ENCODE results near the gene ADARB1. TPM values are rescaled to one million over a fixed set of nuclear protein-coding genes. Genes with fewer than 3 reads are reported as not detected.

Gene ADARB1
- total RNA-seq, 1 donor from 2014 or later, result 5.1 TPM

DNA sequence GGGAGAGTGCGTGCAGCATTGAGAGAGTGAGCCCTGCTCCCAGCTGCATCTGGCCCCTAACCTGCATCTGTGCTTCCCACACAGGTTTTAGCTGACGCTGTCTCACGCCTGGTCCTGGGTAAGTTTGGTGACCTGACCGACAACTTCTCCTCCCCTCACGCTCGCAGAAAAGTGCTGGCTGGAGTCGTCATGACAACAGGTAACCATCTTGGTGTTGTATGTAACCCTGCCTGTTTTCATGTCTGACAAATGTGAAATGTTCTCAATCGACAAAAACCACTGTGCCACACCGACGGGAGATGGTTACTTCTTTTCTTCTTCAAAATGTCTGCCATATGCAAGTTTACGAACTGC is 105.8 kb downstream of the ADARB1 start:
- Histone ChIP-seq H3K9me3 (ENCODE audit: low read depth) (no peaks in the 10 kb centered on the region), H3K36me3 (no peaks in the 10 kb centered on the region), H3K79me2 (ENCODE audit: low read depth) (no peaks in the 10 kb centered on the region), H3K4me2 (no peak overlapping the region), H3K4me1 (no peaks in the 10 kb centered on the region), H3K9ac (no peak overlapping the region), H3F3A (ENCODE audit: low read depth) (no peaks in the 10 kb centered on the region), H4K20me1 (ENCODE audit: low read depth) (no peaks in the 10 kb centered on the region), H3K27ac (no peak overlapping the region), H2AFZ (replicated peaks) (no peak overlapping the region), H3K27me3 (no peaks in the 10 kb centered on the region), H3K4me3 (no peak overlapping the region)
- Mint-ChIP-seq H3K4me3 (no peak overlapping the region), H3K36me3 (peaks cover 13% of the 10 kb centered on the region), H3K4me1 (peaks cover 18% of the 10 kb centered on the region), H3K27me3 (ENCODE audit: insufficient read depth, low read depth) (no peaks in the 10 kb centered on the region), H3K9me3 (no peaks in the 10 kb centered on the region), H3K27ac (peak overlapping the region; percentile 2)
- DNase-seq (ENCODE audit: low spot score), result no peak
- TF ChIP-seq, protein P1, sequence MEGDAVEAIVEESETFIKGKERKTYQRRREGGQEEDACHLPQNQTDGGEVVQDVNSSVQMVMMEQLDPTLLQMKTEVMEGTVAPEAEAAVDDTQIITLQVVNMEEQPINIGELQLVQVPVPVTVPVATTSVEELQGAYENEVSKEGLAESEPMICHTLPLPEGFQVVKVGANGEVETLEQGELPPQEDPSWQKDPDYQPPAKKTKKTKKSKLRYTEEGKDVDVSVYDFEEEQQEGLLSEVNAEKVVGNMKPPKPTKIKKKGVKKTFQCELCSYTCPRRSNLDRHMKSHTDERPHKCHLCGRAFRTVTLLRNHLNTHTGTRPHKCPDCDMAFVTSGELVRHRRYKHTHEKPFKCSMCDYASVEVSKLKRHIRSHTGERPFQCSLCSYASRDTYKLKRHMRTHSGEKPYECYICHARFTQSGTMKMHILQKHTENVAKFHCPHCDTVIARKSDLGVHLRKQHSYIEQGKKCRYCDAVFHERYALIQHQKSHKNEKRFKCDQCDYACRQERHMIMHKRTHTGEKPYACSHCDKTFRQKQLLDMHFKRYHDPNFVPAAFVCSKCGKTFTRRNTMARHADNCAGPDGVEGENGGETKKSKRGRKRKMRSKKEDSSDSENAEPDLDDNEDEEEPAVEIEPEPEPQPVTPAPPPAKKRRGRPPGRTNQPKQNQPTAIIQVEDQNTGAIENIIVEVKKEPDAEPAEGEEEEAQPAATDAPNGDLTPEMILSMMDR (IDR thresholded peaks at IDR 0.05), result no peak
- TF ChIP-seq EZH2 (IDR thresholded peaks at IDR 0.05) (no peak), EZH2phosphoT487 (IDR thresholded peaks at IDR 0.05) (no peak)

DNA sequence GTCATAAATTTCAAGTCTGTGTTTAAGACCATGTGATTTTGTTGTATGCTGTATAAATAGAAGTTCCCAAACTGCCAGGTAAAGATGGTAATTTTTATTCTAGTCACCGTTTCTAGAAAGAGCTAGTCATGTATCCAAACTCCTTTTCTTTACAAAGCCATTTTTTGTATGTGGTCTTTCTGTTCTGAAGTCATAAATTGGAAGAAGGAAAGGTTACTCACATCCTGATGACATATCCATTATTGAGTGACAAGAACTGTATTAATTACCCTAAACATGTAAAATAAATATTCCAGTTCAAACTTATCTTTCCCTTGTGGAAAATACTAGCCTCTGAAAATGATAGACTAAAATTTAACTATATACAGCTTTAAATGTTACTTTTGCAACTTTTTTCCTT is 108.6 kb downstream of the ADARB1 start:
- H3K4me3 ChIP-seq, result no peak overlapping the region
- H2AFZ ChIP-seq (replicated peaks), result no peak overlapping the region
- no peaks in the 10 kb centered on the region for H3K4me1 ChIP-seq
- Mint-ChIP-seq H3K27ac (no peak overlapping the region), H3K27me3 (ENCODE audit: insufficient read depth, low read depth) (no peaks in the 10 kb centered on the region), H3K9me3 (peaks cover 20% of the 10 kb centered on the region), H3K4me1 (peaks cover 18% of the 10 kb centered on the region), H3K4me3 (no peak overlapping the region), H3K36me3 (peaks cover 30% of the 10 kb centered on the region)
- H4K20me1 ChIP-seq (ENCODE audit: low read depth), result no peaks in the 10 kb centered on the region
- TF ChIP-seq EZH2 (IDR thresholded peaks at IDR 0.05) (no peak), EZH2phosphoT487 (IDR thresholded peaks at IDR 0.05) (no peak)
- TF ChIP-seq, protein P1 (IDR thresholded peaks at IDR 0.05), result no peak
- no peaks in the 10 kb centered on the region for H3K27me3 ChIP-seq
- peaks cover 16% of the 10 kb centered on the region for H3K36me3 ChIP-seq
- no peak for DNase-seq (ENCODE audit: low spot score)
- no peak overlapping the region for H3K27ac ChIP-seq
- no peaks in the 10 kb centered on the region for H3F3A ChIP-seq (ENCODE audit: low read depth)
- no peaks in the 10 kb centered on the region for H3K79me2 ChIP-seq (ENCODE audit: low read depth)
- H3K4me2 ChIP-seq, result no peak overlapping the region
- peaks cover 18% of the 10 kb centered on the region for H3K9me3 ChIP-seq (ENCODE audit: low read depth)
- no peak overlapping the region for H3K9ac ChIP-seq

DNA sequence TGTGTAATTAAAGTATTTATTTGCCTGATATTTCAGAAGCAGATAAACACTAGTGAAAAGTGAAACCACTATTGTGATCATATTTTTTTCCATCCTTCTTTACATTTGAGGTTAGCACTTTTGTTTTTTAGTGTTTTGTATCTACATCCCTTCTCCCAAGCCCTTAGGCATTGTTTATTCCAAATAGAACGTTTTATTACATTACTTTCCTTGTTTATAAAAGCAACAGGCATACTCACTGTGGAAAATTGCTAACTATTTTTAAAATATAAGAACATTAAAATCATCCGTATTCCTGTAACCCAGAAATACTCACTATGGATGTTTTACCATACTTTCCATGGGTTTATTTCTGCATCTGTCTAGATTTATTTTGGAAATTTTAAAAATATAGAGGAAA is 109.5 kb downstream of the ADARB1 start:
- no peaks in the 10 kb centered on the region for H3F3A ChIP-seq (ENCODE audit: low read depth)
- Mint-ChIP-seq H3K9me3 (peaks cover 28% of the 10 kb centered on the region), H3K27ac (no peak overlapping the region), H3K4me3 (no peak overlapping the region), H3K36me3 (peaks cover 37% of the 10 kb centered on the region), H3K27me3 (ENCODE audit: insufficient read depth, low read depth) (peaks cover 2% of the 10 kb centered on the region), H3K4me1 (peaks cover 17% of the 10 kb centered on the region)
- H3K79me2 ChIP-seq (ENCODE audit: low read depth), result no peaks in the 10 kb centered on the region
- H3K27ac ChIP-seq, result no peak overlapping the region
- peaks cover 18% of the 10 kb centered on the region for H3K9me3 ChIP-seq (ENCODE audit: low read depth)
- H3K9ac ChIP-seq, result no peak overlapping the region
- H3K4me1 ChIP-seq, result no peaks in the 10 kb centered on the region
- H3K4me3 ChIP-seq, result no peak overlapping the region
- TF ChIP-seq EZH2 (IDR thresholded peaks at IDR 0.05) (no peak), EZH2phosphoT487 (IDR thresholded peaks at IDR 0.05) (no peak)
- TF ChIP-seq, protein P1 (IDR thresholded peaks at IDR 0.05), result no peak
- no peak for DNase-seq (ENCODE audit: low spot score)
- peaks cover 16% of the 10 kb centered on the region for H3K36me3 ChIP-seq
- H3K27me3 ChIP-seq, result no peaks in the 10 kb centered on the region
- no peaks in the 10 kb centered on the region for H4K20me1 ChIP-seq (ENCODE audit: low read depth)
- H3K4me2 ChIP-seq, result no peak overlapping the region
- no peak overlapping the region for H2AFZ ChIP-seq (replicated peaks)
